Adrenal gland (tissue), 5 donors: Measurements from ENCODE around the gene CEP78.

Experiments
- CTCF ChIP-seq, 6 experiments: fragments of 450-650 bp in 4 of 6; fragments of 200-600 bp in 2 of 6; sonication (generic) in 1 of 6; IDR thresholded peaks; 1 replicate in 5 of 6; 2 replicates in 1 of 6; pipeline versions ENCODE4 v1.5.1 to v1.8.0; 2016 to 2021; ENCODE audit warnings: antibody characterized with exemption in 6 of 6, mild to moderate bottlenecking in 2 of 6, moderate library complexity in 1 of 6
- POLR2A ChIP-seq, 2 donors: fragments of 450-650 bp; IDR thresholded peaks; one replicate each; pipeline ENCODE4 v1.6.1; 2017; ENCODE audit warnings: antibody characterized with exemption in 2 of 2, mild to moderate bottlenecking in 2 of 2, moderate library complexity in 1 of 2
- donor health status: DM: no; HTN: no; CAD: no.

GRCh38 chr9:78294290-78295176, 58.7 kb downstream of the CEP78 start:
- TF ChIP-seq CTCF (IDR thresholded peaks at IDR 0.05) (no peak), POLR2A (IDR thresholded peaks at IDR 0.05) (no peak)
